ENCODE results near the gene IMMT.

GRCh38 chr2:86158286-86158685 lies 37.0 kb downstream of the IMMT start:
- TF ChIP-seq CTCF (IDR thresholded peaks at IDR 0.05) (no peak), EZH2 (IDR thresholded peaks at IDR 0.05) (no peak)

All from neural progenitor cell (in vitro differentiated cells).